ENCODE measurements around the gene PHF20.

DNA sequence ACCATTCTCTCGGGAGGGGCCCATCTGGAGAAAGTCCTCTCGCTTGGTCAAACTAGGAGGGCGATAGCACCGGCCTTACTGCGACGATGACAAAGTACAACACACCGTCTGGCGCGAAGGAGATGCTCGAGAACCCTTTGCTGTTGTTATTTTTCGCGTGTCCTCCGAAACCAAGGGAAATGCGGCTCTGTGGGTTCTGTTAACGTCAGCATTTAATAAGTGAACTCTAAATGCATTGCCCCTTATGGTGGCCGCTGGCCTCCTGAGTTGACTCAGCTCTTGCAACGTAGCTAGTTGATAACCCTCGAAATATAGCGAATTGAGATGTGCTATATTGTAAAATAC, 183.1 kb downstream of the PHF20 start:
- no peak for TF ChIP-seq CTCF (IDR thresholded peaks at IDR 0.05; ENCODE audit: insufficient read depth, low read depth, low read length)
- TF ChIP-seq EZH2 (IDR thresholded peaks at IDR 0.05; ENCODE audit: insufficient read depth, low read length) = no peak

All from astrocyte (in vitro differentiated cells and primary cell).